ENCODE measurements around the gene ABO.

DNA sequence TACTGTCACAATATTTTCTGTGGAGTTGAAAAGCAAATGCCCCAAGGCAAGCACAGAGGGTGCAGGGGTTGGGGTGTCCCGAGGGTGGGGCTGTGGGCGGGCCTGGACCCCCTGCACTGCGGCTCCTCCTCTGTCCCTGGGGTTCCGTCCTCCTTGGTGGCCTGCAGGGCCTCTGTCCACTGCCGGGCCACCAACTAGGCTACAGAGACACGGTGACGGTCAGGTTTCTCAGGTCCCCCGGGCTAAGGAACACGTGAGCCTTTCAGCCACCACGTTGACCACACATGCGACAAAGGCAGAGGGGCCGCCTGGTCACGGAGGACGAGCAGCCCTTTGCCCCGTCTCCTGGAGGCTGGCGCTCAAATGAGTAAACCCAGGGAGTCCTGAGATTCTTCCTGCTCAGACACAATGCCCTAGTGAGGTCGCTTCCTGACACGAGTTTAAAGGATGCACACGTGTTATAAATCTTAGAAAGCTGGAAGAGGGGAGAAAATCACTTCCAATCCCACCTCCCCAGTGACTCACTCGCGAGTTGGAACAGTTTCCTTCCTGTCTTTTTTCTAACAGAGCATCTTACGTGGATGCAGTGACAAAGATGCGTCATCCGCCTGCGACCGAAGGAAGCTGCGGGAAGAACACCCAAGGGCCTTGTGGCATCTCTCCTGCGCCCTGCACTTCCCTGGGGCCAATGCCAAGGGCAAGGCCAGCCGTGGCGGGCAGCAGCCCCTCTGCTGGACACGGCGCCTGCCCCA lies 41.1 kb downstream of the ABO start:
- TF ChIP-seq POLR2A (IDR thresholded peaks at IDR 0.05): no peak
- TF ChIP-seq, protein P1, sequence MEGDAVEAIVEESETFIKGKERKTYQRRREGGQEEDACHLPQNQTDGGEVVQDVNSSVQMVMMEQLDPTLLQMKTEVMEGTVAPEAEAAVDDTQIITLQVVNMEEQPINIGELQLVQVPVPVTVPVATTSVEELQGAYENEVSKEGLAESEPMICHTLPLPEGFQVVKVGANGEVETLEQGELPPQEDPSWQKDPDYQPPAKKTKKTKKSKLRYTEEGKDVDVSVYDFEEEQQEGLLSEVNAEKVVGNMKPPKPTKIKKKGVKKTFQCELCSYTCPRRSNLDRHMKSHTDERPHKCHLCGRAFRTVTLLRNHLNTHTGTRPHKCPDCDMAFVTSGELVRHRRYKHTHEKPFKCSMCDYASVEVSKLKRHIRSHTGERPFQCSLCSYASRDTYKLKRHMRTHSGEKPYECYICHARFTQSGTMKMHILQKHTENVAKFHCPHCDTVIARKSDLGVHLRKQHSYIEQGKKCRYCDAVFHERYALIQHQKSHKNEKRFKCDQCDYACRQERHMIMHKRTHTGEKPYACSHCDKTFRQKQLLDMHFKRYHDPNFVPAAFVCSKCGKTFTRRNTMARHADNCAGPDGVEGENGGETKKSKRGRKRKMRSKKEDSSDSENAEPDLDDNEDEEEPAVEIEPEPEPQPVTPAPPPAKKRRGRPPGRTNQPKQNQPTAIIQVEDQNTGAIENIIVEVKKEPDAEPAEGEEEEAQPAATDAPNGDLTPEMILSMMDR (IDR thresholded peaks at IDR 0.05): no peak
